Esophagus squamous epithelium (tissue), 4 donors: ENCODE results near the gene BCKDHB.

ENCODE experiments used
- POLR2A ChIP-seq, 4 donors: fragments of 450-650 bp; IDR thresholded peaks; one replicate each; pipeline ENCODE4 v1.6.1; 2017; ENCODE audit warnings: antibody characterized with exemption in 4 of 4, mild to moderate bottlenecking in 4 of 4, moderate library complexity in 3 of 4
- TF ChIP-seq, protein P1 (sequence below), 6 experiments: fragments of 450-650 bp in 4 of 6; fragments of 200-600 bp in 2 of 6; sonication (generic) in 2 of 6; IDR thresholded peaks; one replicate each; pipeline ENCODE4 v1.5.1; 2016 to 2019; ENCODE audit warnings: antibody characterized with exemption in 6 of 6, mild to moderate bottlenecking in 4 of 6, moderate library complexity in 4 of 6

DNA sequence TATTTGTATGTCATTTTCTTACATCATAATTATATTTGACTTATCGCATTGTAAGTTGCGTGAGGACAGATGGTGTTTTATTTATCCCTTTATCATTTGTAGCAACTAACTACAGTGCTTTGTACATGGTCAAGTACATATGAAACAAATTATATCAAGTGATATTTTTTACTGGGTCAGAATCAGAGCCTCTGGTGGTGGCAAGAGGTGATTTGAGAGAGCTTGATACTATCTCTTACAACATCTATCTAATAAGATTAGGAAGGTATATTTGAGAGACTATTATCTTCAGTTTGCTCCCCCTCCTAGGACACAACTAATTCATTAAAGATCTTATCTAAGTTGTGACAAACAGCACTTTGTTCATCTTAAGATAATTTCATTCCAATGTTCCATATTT lies 47.7 kb downstream of the BCKDHB start:
- TF ChIP-seq, protein P1, sequence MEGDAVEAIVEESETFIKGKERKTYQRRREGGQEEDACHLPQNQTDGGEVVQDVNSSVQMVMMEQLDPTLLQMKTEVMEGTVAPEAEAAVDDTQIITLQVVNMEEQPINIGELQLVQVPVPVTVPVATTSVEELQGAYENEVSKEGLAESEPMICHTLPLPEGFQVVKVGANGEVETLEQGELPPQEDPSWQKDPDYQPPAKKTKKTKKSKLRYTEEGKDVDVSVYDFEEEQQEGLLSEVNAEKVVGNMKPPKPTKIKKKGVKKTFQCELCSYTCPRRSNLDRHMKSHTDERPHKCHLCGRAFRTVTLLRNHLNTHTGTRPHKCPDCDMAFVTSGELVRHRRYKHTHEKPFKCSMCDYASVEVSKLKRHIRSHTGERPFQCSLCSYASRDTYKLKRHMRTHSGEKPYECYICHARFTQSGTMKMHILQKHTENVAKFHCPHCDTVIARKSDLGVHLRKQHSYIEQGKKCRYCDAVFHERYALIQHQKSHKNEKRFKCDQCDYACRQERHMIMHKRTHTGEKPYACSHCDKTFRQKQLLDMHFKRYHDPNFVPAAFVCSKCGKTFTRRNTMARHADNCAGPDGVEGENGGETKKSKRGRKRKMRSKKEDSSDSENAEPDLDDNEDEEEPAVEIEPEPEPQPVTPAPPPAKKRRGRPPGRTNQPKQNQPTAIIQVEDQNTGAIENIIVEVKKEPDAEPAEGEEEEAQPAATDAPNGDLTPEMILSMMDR (IDR thresholded peaks at IDR 0.05) = no peak
- no peak for TF ChIP-seq POLR2A (IDR thresholded peaks at IDR 0.05)
